Measurements from ENCODE around the gene GATB. TPM values are rescaled to one million over a fixed set of nuclear protein-coding genes. Genes with fewer than 3 reads are reported as not detected.

Gene GATB
- total RNA-seq, 1 donor from 2014 or later = 20.9 TPM

GRCh38 chr4:151725087-151725486 lies 35.7 kb downstream of the GATB start:
- H3K4me3 ChIP-seq (ENCODE audit: low read depth, low read length) = no peak overlapping the region
- TF ChIP-seq, protein P1, sequence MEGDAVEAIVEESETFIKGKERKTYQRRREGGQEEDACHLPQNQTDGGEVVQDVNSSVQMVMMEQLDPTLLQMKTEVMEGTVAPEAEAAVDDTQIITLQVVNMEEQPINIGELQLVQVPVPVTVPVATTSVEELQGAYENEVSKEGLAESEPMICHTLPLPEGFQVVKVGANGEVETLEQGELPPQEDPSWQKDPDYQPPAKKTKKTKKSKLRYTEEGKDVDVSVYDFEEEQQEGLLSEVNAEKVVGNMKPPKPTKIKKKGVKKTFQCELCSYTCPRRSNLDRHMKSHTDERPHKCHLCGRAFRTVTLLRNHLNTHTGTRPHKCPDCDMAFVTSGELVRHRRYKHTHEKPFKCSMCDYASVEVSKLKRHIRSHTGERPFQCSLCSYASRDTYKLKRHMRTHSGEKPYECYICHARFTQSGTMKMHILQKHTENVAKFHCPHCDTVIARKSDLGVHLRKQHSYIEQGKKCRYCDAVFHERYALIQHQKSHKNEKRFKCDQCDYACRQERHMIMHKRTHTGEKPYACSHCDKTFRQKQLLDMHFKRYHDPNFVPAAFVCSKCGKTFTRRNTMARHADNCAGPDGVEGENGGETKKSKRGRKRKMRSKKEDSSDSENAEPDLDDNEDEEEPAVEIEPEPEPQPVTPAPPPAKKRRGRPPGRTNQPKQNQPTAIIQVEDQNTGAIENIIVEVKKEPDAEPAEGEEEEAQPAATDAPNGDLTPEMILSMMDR (conservative IDR thresholded peaks at IDR 0.05; ENCODE audit: low read depth, low read length) = no peak
- DNase-seq (ENCODE audit: low read depth) = no peak

GRCh38 chr4:151721916-151722315 lies 38.9 kb downstream of the GATB start:
- no peak overlapping the region for H3K4me3 ChIP-seq (ENCODE audit: low read depth, low read length)
- DNase-seq (ENCODE audit: low read depth) = no peak
- TF ChIP-seq, protein P1 (conservative IDR thresholded peaks at IDR 0.05; ENCODE audit: low read depth, low read length) = no peak

DNA sequence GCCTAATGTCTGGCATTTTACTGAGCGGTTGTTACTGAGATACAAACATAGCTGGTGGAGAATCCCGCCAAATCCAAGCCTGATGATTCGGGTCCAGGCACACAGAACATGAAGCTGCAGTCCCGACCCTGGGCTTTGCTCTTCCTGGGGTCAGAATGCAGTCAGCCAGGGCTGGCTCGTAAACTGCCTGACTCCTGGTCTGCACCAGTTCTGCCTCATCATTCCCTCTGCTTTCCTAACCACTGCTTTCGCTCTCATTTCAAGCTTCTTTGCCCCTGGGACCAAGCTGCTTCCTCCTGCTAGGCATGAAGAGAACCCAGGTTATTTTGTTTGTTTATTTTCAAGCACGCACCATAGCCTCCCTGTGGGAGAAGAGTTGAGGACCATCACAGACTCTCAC lies 39.3 kb downstream of the GATB start:
- DNase-seq (ENCODE audit: low read depth) = no peak
- H3K4me3 ChIP-seq (ENCODE audit: low read depth, low read length) = no peak overlapping the region
- TF ChIP-seq, protein P1 (conservative IDR thresholded peaks at IDR 0.05; ENCODE audit: low read depth, low read length) = no peak

- TF ChIP-seq, protein P1 (conservative IDR thresholded peaks at IDR 0.05; ENCODE audit: low read depth, low read length) = no peak
- no peak for DNase-seq (ENCODE audit: low read depth)
- H3K4me3 ChIP-seq (ENCODE audit: low read depth, low read length) = no peak overlapping the region
Observed at GRCh38 chr4:151719956-151720334, 40.9 kb downstream of the GATB start.

DNA sequence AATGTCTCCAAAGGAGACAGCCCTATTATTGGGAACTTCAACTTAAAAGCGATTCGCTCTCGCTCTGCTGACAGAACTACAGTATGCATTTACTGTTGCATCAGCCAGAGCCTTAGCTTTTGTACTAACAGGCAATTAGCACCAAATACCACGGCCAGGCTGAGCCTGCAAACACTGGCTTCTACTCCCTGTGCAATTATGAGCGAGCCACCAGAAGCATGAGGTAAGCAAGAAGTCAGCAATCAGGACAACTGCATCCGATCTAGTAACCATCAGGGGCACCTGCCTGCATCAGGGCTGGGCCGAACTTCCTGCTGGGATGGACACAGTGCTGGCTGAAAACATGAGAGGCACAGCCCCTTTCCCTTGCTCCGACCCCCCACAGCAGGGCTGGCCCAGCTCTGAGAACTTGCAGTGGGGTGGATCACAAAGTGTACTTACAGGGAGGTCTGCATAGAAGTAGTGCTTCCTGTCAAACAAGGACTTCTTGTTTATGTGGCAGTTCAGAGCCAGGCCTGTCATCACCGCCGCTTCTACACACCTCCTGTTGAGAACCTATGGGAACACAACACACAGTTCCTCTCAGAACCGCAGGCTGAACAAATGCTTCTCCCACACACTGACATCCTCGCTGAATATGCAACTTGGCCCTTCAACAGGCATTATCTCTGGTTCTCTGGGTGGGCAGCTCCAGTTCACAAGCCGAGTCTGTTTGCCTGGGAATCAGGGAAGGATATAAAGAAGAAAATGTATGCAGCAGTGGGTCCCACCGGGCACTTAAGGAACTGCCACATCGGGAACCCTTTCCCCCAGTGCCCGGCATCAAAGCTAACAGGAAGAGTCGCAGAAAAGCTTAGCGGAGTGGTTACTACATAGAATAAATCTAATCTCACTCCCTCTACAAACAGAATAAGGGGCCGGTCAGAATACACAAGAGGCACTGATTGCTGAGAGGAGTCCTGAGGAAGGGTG lies 41.5 kb downstream of the GATB start:
- DNase-seq (ENCODE audit: low read depth) = no peak
- no peak overlapping the region for H3K4me3 ChIP-seq (ENCODE audit: low read depth, low read length)
- TF ChIP-seq, protein P1 (conservative IDR thresholded peaks at IDR 0.05; ENCODE audit: low read depth, low read length) = no peak

DNA sequence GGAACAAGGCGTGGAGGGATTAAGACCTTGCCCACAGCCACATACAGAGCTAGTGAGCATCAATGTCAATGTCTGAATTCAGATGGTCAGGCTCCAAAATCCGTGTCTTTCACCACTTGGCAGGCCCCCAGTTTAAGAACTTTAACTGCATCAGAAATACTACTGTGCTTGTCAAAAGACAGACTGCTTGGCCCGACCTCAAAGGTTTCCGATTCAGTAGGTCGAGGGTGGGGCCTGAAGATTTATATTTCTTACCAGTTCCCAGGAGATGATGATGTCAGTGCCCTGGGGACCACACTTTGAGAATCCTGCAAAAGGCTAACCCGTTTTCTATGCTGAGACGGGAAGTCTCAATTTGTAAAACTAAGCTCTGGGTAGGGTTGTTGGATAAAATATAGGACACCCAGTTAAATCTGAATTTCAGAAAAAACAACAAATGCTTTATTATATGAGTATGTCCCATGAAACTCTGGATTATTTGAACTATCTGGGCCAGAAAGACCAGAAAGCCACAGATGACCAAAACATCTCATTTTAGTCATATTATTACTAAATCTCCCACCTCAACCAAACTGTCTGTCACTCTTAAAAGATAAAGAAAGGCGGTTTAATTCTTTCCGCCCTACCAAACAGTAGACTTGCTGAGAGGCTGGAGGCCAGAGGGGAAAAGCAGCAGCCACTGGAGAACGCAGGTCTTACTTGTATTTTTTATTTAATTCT lies 42.7 kb downstream of the GATB start:
- no peak for DNase-seq (ENCODE audit: low read depth)
- TF ChIP-seq, protein P1 (conservative IDR thresholded peaks at IDR 0.05; ENCODE audit: low read depth, low read length) = no peak
- H3K4me3 ChIP-seq (ENCODE audit: low read depth, low read length) = no peak overlapping the region
